ENCODE measurements around the gene IRAK1. TPM values are rescaled to one million over a fixed set of nuclear protein-coding genes. Genes with fewer than 3 reads are reported as not detected.

The IRAK1 gene
- total and polyA plus RNA-seq, 11 donors = 22.0 to 89.3 (median 29.7) TPM

- intact Hi-C loops (cut with DNase I) = no loop called here
- no peak for DNase-seq
Measured at GRCh38 chrX:154008521-154008920, 11.2 kb downstream of the IRAK1 start.

GRCh38 chrX:154006947-154007346 is 12.8 kb downstream of the IRAK1 start:
- Histone ChIP-seq H3K4me3 (no peak overlapping the region), H3K9me3 (no peaks in the 10 kb centered on the region), H3K36me3 (peaks cover 0 to 11% (median 0%) of the 10 kb centered on the region in 9 donors), H3K27me3 (peaks cover 0 to 49% (median 0%) of the 10 kb centered on the region in 9 donors), H3K27ac (no peak overlapping the region), H3K4me1 (peaks cover 0 to 16% (median 0%) of the 10 kb centered on the region in 12 donors)
- intact Hi-C loops (cut with DNase I) = no loop called here
- WGBS, 4 donors = 96 to 98% (median 97%) methylated on average over 10 to 20 of the region's 20 CpGs
- ATAC-seq (no peak), DNase-seq (no peak)
- no peak for TF ChIP-seq POLR2A (IDR thresholded peaks at IDR 0.05)
- no peak for TF ChIP-seq CTCF (IDR thresholded peaks at IDR 0.05)

More at GRCh38 chrX:154008521-154008920, 11.2 kb downstream of the IRAK1 start:
- Histone ChIP-seq H3K4me1 (peaks cover 0 to 7% (median 0%) of the 10 kb centered on the region in 12 donors), H3K4me3 (no peak overlapping the region), H3K27ac (no peak overlapping the region), H3K9me3 (no peaks in the 10 kb centered on the region), H3K27me3 (peaks cover 0 to 53% (median 0%) of the 10 kb centered on the region in 9 donors), H3K36me3 (peaks cover 0 to 26% (median 0%) of the 10 kb centered on the region in 9 donors)
- ATAC-seq = no peak
- 61 to 87% (median 73%) methylated on average over 4 of the region's 4 CpGs for WGBS, 4 donors
- TF ChIP-seq POLR2A (IDR thresholded peaks at IDR 0.05) (no peak), CTCF (IDR thresholded peaks at IDR 0.05) (no peak)

- Histone ChIP-seq H3K36me3 (no peaks in the 10 kb centered on the region), H3K9me3 (no peaks in the 10 kb centered on the region), H3K4me3 (no peak overlapping the region), H3K4me1 (peaks cover 0 to 29% (median 0%) of the 10 kb centered on the region in 12 donors), H3K27ac (no peak overlapping the region), H3K27me3 (peaks cover 0 to 64% (median 0%) of the 10 kb centered on the region in 9 donors)
- ATAC-seq (no peak), DNase-seq (no peak)
- intact Hi-C loops (cut with DNase I) = no loop called here
- WGBS, 4 donors = 78 to 86% (median 82%) methylated on average over 11 of the region's 11 CpGs
- TF ChIP-seq CTCF (IDR thresholded peaks at IDR 0.05) (no peak), POLR2A (IDR thresholded peaks at IDR 0.05) (no peak)
Measured at GRCh38 chrX:154004315-154004714, 15.4 kb downstream of the IRAK1 start.

GRCh38 chrX:154002215-154002719 is 17.4 kb downstream of the IRAK1 start:
- H3K27ac ChIP-seq = peak overlapping the region in 1 of 12 donors; percentile 81
- 80 to 91% (median 89%) methylated on average over 17 of the region's 17 CpGs for WGBS, 4 donors
- H3K36me3 ChIP-seq = no peaks in the 10 kb centered on the region
- DNase-seq = peak in 4 of 5 donors; percentile 38 to 73 (median 51)
- peaks cover 0 to 22% (median 0%) of the 10 kb centered on the region in 12 donors for H3K4me1 ChIP-seq
- peaks cover 0 to 65% (median 0%) of the 10 kb centered on the region in 9 donors for H3K27me3 ChIP-seq
- no peaks in the 10 kb centered on the region for H3K9me3 ChIP-seq
- H3K4me3 ChIP-seq = peak overlapping the region in 1 of 12 donors; percentile 31
- peak in 3 of 4 donors; percentile 46 to 80 (median 66) for ATAC-seq
- no peak for TF ChIP-seq CTCF (IDR thresholded peaks at IDR 0.05)
- no peak for TF ChIP-seq POLR2A (IDR thresholded peaks at IDR 0.05)
- intact Hi-C loops (cut with DNase I) = no loop called here

All from heart left ventricle (tissue), 16 donors.